Gastrocnemius medialis (tissue), 4 donors: Measurements from ENCODE around the gene EFNA1. TPM values are rescaled to one million over a fixed set of nuclear protein-coding genes. Genes with fewer than 3 reads are reported as not detected.
A peak's percentile ranks its signal among the peaks of the same experiment; 100 is the strongest.

ENCODE experiments used
- ATAC-seq, 2 donors: fragments of 150-250 bp; one replicate each; pipeline ENCODE4 v1.9.1; 2016
- DNase-seq, 2 donors: peaks; one replicate each; pipeline ENCODE4 v3.0.0-alpha.2; 2019
- H3K27ac ChIP-seq, 4 donors: fragments of 200-600 bp; sonication (generic); 1 replicate in 1 of 4; 2 replicates in 3 of 4; pipeline ENCODE4 v1.5.1; 2016 to 2018; ENCODE audit warnings: mild to moderate bottlenecking in 2 of 4, moderate library complexity in 1 of 4
- H3K27me3 ChIP-seq, 3 donors: fragments of 200-600 bp; sonication (generic) in 2 of 3; 1 replicate in 1 of 3; 2 replicates in 2 of 3; pipeline versions ENCODE4 v1.5.1 to v1.6.0; 2016 to 2019; ENCODE audit warnings: mild to moderate bottlenecking in 1 of 3, moderate library complexity in 1 of 3
- H3K36me3 ChIP-seq, 2 donors: fragments of 200-600 bp; sonication (generic) in 1 of 2; one replicate each; pipeline ENCODE4 v1.5.1; 2017 to 2018
- H3K4me1 ChIP-seq, 2 donors: fragments of 200-600 bp; sonication (generic) in 1 of 2; one replicate each; pipeline ENCODE4 v1.5.1; 2016 to 2017; ENCODE audit warnings: mild to moderate bottlenecking in 2 of 2
- H3K4me3 ChIP-seq, 4 donors: fragments of 200-600 bp; sonication (generic) in 3 of 4; 1 replicate in 1 of 4; 2 replicates in 3 of 4; pipeline ENCODE4 v1.5.1; 2016 to 2019; ENCODE audit warnings: mild to moderate bottlenecking in 2 of 4
- H3K9me3 ChIP-seq, 3 donors: fragments of 200-600 bp; sonication (generic) in 2 of 3; 1 replicate in 1 of 3; 2 replicates in 2 of 3; pipeline ENCODE4 v1.5.1; 2016 to 2019
- POLR2A ChIP-seq, 2 donors: fragments of 450-650 bp; IDR thresholded peaks; one replicate each; pipeline ENCODE4 v1.6.1; 2017; ENCODE audit warnings: antibody characterized with exemption in 2 of 2, mild to moderate bottlenecking in 2 of 2, moderate library complexity in 2 of 2
- in situ Hi-C, 4 donors: fragments of 200-750 bp; cut with MboI; loops; one replicate each; pipeline versions ENCODE4 v1.15.0 to v1.8.0; 2017; ENCODE audit warnings: low sequenced_read_pairs in 4 of 4
- intact Hi-C: fragments of 100-400 bp; cut with DNase I; formaldehyde crosslinking; loops from one replicate; pipeline ENCODE4 v1.15.1; 2023; ENCODE audit warnings: low total_unique reads
- total RNA-seq, 4 donors: library from RNA; depleted of rRNA; stranded (reverse); fragments of >200 nt; gene quantifications; one replicate each; pipeline versions ENCODE4 v1.1.0 to v1.2.3, GENCODE V29; 2016
- TF ChIP-seq, protein P1 (sequence below), 5 experiments: fragments of 450-650 bp in 3 of 5; fragments of 200-600 bp in 2 of 5; sonication (generic) in 2 of 5; IDR thresholded peaks in 4 of 5; conservative IDR thresholded peaks in 1 of 5; 1 replicate in 4 of 5; 2 replicates in 1 of 5; pipeline ENCODE4 v1.5.1; 2016 to 2019; ENCODE audit warnings: antibody characterized with exemption in 5 of 5, mild to moderate bottlenecking in 3 of 5, moderate library complexity in 3 of 5

EFNA1 gene
- total RNA-seq, 4 donors from 2014 or later, result 12.6 to 35.1 (median 14.4) TPM

DNA sequence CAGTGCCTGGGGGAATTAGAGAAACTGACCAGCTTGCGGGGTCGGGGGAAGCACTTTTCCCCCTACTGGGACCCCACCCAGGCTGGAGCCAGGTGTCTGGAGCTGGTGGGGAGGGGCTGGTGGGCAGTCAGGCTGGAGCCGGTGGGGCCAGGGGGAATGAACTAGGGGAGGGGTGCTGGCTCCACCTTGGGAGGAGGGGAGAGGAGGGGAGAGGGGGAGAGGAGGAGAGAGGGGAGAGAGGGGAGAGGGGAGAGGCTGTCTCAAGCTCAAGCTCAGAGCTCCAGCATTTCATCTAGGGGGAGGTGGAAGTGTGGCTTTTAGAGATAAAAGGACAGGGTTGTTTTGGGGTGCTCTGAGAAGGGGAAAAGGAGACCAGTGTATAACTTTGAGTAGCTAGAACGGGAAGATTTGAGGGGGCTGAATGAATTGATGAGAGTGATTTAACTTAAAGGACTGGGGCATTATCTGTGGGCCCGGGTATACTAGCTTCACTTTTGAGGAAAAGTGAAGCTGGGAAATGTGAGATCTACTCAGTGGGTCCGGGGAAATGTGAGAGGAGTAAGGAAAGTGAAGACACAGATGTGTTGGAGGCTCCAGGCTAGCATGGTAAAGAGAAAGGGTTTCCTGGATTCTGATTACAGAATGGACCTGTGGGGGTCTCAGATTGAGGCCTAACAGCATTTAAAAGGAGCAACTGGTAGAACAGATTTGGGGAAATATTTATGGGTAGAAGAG is 2.8 kb downstream of the EFNA1 start:
- TF ChIP-seq, protein P1, sequence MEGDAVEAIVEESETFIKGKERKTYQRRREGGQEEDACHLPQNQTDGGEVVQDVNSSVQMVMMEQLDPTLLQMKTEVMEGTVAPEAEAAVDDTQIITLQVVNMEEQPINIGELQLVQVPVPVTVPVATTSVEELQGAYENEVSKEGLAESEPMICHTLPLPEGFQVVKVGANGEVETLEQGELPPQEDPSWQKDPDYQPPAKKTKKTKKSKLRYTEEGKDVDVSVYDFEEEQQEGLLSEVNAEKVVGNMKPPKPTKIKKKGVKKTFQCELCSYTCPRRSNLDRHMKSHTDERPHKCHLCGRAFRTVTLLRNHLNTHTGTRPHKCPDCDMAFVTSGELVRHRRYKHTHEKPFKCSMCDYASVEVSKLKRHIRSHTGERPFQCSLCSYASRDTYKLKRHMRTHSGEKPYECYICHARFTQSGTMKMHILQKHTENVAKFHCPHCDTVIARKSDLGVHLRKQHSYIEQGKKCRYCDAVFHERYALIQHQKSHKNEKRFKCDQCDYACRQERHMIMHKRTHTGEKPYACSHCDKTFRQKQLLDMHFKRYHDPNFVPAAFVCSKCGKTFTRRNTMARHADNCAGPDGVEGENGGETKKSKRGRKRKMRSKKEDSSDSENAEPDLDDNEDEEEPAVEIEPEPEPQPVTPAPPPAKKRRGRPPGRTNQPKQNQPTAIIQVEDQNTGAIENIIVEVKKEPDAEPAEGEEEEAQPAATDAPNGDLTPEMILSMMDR (IDR thresholded peaks at IDR 0.05 in 4 of 5, conservative IDR thresholded peaks at IDR 0.05 in 1 of 5), result no peak
- TF ChIP-seq POLR2A (IDR thresholded peaks at IDR 0.05), result no peak
- intact Hi-C loops, result loop anchor here (10.0 kb wide), 1 partner anchor 726 kb away; the partner anchor contains the start of gene IL6R
- ATAC-seq (no peak), DNase-seq (no peak)
- Histone ChIP-seq H3K27ac (peak overlapping the region; percentile 80 to 100 (median 88)), H3K36me3 (peaks cover 0 to 12% of the 10 kb centered on the region in 2 donors), H3K4me1 (peaks cover 41 to 66% of the 10 kb centered on the region in 2 donors), H3K4me3 (peak overlapping the region; percentile 64 to 88 (median 74)), H3K27me3 (peaks cover 14 to 43% (median 34%) of the 10 kb centered on the region in 3 donors), H3K9me3 (no peaks in the 10 kb centered on the region)
- in situ Hi-C loops, result no loop called here

DNA sequence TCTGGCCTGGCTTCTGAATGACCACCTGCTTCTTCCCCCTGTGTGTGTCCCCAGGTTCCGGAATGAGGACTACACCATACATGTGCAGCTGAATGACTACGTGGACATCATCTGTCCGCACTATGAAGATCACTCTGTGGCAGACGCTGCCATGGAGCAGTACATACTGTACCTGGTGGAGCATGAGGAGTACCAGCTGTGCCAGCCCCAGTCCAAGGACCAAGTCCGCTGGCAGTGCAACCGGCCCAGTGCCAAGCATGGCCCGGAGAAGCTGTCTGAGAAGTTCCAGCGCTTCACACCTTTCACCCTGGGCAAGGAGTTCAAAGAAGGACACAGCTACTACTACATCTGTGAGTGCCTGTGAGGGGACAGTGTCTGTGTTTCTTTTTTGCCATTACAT is 3.6 kb downstream of the EFNA1 start:
- H3K36me3 ChIP-seq, result peaks cover 0 to 12% of the 10 kb centered on the region in 2 donors
- in situ Hi-C loops (no loop called here), intact Hi-C loops (loop anchor here (10.0 kb wide), 1 partner anchor 726 kb away; the partner anchor contains the start of gene IL6R)
- DNase-seq (peak; percentile 77 to 85), ATAC-seq (peak; percentile 9 to 46)
- H3K4me1 ChIP-seq, result peaks cover 41 to 59% of the 10 kb centered on the region in 2 donors
- peak overlapping the region; percentile 80 to 100 (median 88) for H3K27ac ChIP-seq
- H3K9me3 ChIP-seq, result no peaks in the 10 kb centered on the region
- H3K27me3 ChIP-seq, result peaks cover 14 to 36% (median 26%) of the 10 kb centered on the region in 3 donors
- TF ChIP-seq, protein P1 (IDR thresholded peaks at IDR 0.05 in 4 of 5, conservative IDR thresholded peaks at IDR 0.05 in 1 of 5), result no peak
- no peak for TF ChIP-seq POLR2A (IDR thresholded peaks at IDR 0.05)
- peak overlapping the region in 3 of 4 donors; percentile 64 to 80 (median 67) for H3K4me3 ChIP-seq

DNA sequence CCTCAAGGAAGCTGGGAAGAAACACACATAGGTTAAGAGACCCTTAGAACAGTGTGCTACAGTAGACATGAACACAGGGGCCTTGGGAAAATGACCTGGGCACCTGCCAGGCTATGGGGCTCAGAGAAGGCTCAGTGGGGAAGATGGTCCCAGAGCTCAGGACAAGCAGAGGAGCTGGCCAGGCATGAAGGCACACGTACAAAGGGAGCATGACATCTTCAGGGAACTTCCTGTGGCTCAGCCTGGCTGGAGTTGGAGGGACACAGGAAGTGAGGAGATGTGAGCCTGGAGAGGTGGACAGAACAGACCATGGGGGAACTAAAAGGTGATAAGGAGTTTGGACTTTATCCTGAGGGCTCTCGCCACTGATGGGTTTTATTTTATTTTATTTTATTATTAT is 4.2 kb downstream of the EFNA1 start:
- H3K27ac ChIP-seq, result peak overlapping the region; percentile 80 to 100 (median 88)
- no peak for ATAC-seq
- peak overlapping the region in 1 of 4 donors; percentile 80 for H3K4me3 ChIP-seq
- no peak for DNase-seq
- intact Hi-C loops, result loop anchor here (10.0 kb wide), 1 partner anchor 727 kb away; the partner anchor contains the start of gene IL6R
- H3K36me3 ChIP-seq, result peaks cover 0 to 12% of the 10 kb centered on the region in 2 donors
- H3K4me1 ChIP-seq, result peaks cover 45 to 60% of the 10 kb centered on the region in 2 donors
- no peaks in the 10 kb centered on the region for H3K9me3 ChIP-seq
- in situ Hi-C loops, result no loop called here
- TF ChIP-seq POLR2A (IDR thresholded peaks at IDR 0.05), result no peak
- TF ChIP-seq, protein P1 (IDR thresholded peaks at IDR 0.05 in 4 of 5, conservative IDR thresholded peaks at IDR 0.05 in 1 of 5), result no peak
- H3K27me3 ChIP-seq, result peaks cover 14 to 30% (median 20%) of the 10 kb centered on the region in 3 donors

DNA sequence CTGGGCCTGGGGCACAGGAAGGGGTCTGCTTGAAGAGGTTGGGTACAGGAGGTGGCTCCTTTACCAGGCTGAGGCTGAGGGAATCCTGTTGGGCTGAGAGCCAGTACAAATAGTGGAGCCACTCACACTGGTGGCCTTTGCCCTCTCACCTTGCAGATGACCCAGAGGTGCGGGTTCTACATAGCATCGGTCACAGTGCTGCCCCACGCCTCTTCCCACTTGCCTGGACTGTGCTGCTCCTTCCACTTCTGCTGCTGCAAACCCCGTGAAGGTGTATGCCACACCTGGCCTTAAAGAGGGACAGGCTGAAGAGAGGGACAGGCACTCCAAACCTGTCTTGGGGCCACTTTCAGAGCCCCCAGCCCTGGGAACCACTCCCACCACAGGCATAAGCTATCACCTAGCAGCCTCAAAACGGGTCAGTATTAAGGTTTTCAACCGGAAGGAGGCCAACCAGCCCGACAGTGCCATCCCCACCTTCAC is 6.2 kb downstream of the EFNA1 start:
- H3K27ac ChIP-seq, result peak overlapping the region; percentile 96 to 100 (median 98)
- H3K27me3 ChIP-seq, result peaks cover 4 to 11% (median 6%) of the 10 kb centered on the region in 3 donors
- H3K4me1 ChIP-seq, result peaks cover 54 to 55% of the 10 kb centered on the region in 2 donors
- ATAC-seq (no peak), DNase-seq (no peak)
- intact Hi-C loops, result loop anchor here (2.0 to 10.0 kb wide), 2 partner anchors 39 to 729 kb away; partner anchors contain the start of genes IL6R, KRTCAP2 and TRIM46
- no peak for TF ChIP-seq POLR2A (IDR thresholded peaks at IDR 0.05)
- TF ChIP-seq, protein P1 (IDR thresholded peaks at IDR 0.05 in 4 of 5, conservative IDR thresholded peaks at IDR 0.05 in 1 of 5), result no peak
- H3K9me3 ChIP-seq, result no peaks in the 10 kb centered on the region
- no peak overlapping the region for H3K4me3 ChIP-seq
- peaks cover 0 to 12% of the 10 kb centered on the region in 2 donors for H3K36me3 ChIP-seq
- in situ Hi-C loops, result no loop called here
